Caco-2 (cell line): Measurements from ENCODE around the gene TRPC4. TPM values are rescaled to one million over a fixed set of nuclear protein-coding genes. Genes with fewer than 3 reads are reported as not detected.

Experiments used
- BruUV-seq: library from RNA; stranded (reverse); fragments of 400-500 nt; replicated peaks from 2 replicates; lab custom pipeline; 2021; lab: Mats Ljungman, UMichigan
- CTCF ChIA-PET: fragments of 300-600 bp; sonication (Branson Sonifier 250); formaldehyde crosslinking; loops from one replicate; lab custom pipeline; 2022; ENCODE audit warnings: antibody characterized with exemption; lab: Charles Lee
- POLR2A ChIA-PET: fragments of 300-600 bp; sonication (Branson Sonifier 250); formaldehyde crosslinking; loops from one replicate; lab custom pipeline; 2022; ENCODE audit warnings: antibody characterized with exemption; lab: Charles Lee
- DNase-seq, 2 experiments: peaks; one replicate each; pipeline versions ENCODE4 v3.0.0 to v3.0.0-alpha.2; 2020 to 2022
- H3K27me3 ChIP-seq: replicated peaks from 2 replicates; pipeline ENCODE4 v1.6.0; 2011; ENCODE audit warnings: low read length; ENCODE audit not compliant: control insufficient read depth, insufficient read depth
- H3K36me3 ChIP-seq: 2 replicates; pipeline ENCODE4 v1.5.1; 2011; ENCODE audit warnings: low read length; ENCODE audit not compliant: control insufficient read depth, insufficient read depth
- H3K4me1 ChIP-seq: fragments of 250-450 bp; sonication (Bioruptor Pico); 2 replicates; pipeline ENCODE4 v1.5.1; 2020; ENCODE audit warnings: mild to moderate bottlenecking
- H3K4me3 ChIP-seq: 2 replicates; pipeline ENCODE4 v1.5.1; 2011; ENCODE audit warnings: low read depth, mild to moderate bottlenecking, control low read depth, low read length
- H3K9me3 ChIP-seq: fragments of 250-450 bp; sonication (Bioruptor Pico); 2 replicates; pipeline ENCODE4 v1.5.1; 2020; ENCODE audit warnings: mild to moderate bottlenecking, moderate library complexity
- H3K27ac Mint-ChIP-seq: one replicate; pipeline ENCODE4 v1.8.0; 2022; ENCODE audit warnings: mixed read lengths; ENCODE audit not compliant: unreplicated experiment
- H3K27me3 Mint-ChIP-seq: one replicate; pipeline ENCODE4 v1.8.0; 2022; ENCODE audit warnings: mixed read lengths; ENCODE audit not compliant: insufficient read depth, unreplicated experiment
- H3K36me3 Mint-ChIP-seq: one replicate; pipeline ENCODE4 v1.8.0; 2022; ENCODE audit warnings: mild to moderate bottlenecking, mixed read lengths; ENCODE audit not compliant: insufficient read depth, unreplicated experiment
- H3K4me1 Mint-ChIP-seq: one replicate; pipeline ENCODE4 v1.8.0; 2022; ENCODE audit warnings: low read depth, mixed read lengths; ENCODE audit not compliant: unreplicated experiment
- H3K4me3 Mint-ChIP-seq: one replicate; pipeline ENCODE4 v1.8.0; 2022; ENCODE audit warnings: mild to moderate bottlenecking, moderate library complexity, mixed read lengths; ENCODE audit not compliant: unreplicated experiment
- H3K9me3 Mint-ChIP-seq: one replicate; pipeline ENCODE4 v1.8.0; 2022; ENCODE audit warnings: mixed read lengths; ENCODE audit not compliant: unreplicated experiment
- CTCF ChIP-seq, 2 experiments: fragments of 200-600 bp in 1 of 2; IDR thresholded peaks; 1 replicate in 1 of 2; 2 replicates in 1 of 2; pipeline versions ENCODE4 v1.5.1 to v1.8.0; 2011 to 2022; ENCODE audit warnings: antibody characterized with exemption in 1 of 2, control low read depth in 1 of 2, inconsistent platforms in 1 of 2, low read depth in 1 of 2, low read length in 1 of 2, mild to moderate bottlenecking in 1 of 2, moderate library complexity in 1 of 2; ENCODE audit not compliant: insufficient read depth in 1 of 2, severe bottlenecking in 1 of 2, unreplicated experiment in 1 of 2
- intact Hi-C: fragments of 100-400 bp; cut with micrococcal nuclease; formaldehyde crosslinking; loops from one replicate; pipeline ENCODE4 v1.10.0; 2022; ENCODE audit not compliant: unreplicated experiment
- total RNA-seq: library from RNA; stranded (reverse); gene quantifications from 2 replicates; pipeline ENCODE4 v1.2.3, GENCODE V29; 2022

The TRPC4 gene
- total RNA-seq, 1 experiment from 2014 or later, result not detected

GRCh38 chr13:37869506-37869755 is 141 bp downstream of the TRPC4 start:
- Histone ChIP-seq H3K9me3 (no peaks in the 10 kb centered on the region), H3K36me3 (no peaks in the 10 kb centered on the region), H3K4me3 (no peak overlapping the region), H3K27me3 (no peaks in the 10 kb centered on the region; the same call in 1 of the 2 replicates), H3K4me1 (no peaks in the 10 kb centered on the region)
- no TSS peak for BruUV-seq
- H3K27me3 Mint-ChIP-seq, result peaks cover 13% of the 10 kb centered on the region
- H3K4me3 Mint-ChIP-seq, result no peak overlapping the region
- TF ChIP-seq CTCF (IDR thresholded peaks at IDR 0.05; ENCODE audit: insufficient read depth in 1 of 2, low read depth in 1 of 2, low read length in 1 of 2, severe bottlenecking in 1 of 2, unreplicated experiment in 1 of 2), result no peak
- no peak overlapping the region for H3K27ac Mint-ChIP-seq
- H3K4me1 Mint-ChIP-seq, result no peaks in the 10 kb centered on the region
- ChIA-PET CTCF (no interaction called here), POLR2A (interaction anchor here (0.5 kb wide), 1 partner anchor 509 kb away, joined by 3 read pairs; no protein-coding TSS in a partner anchor)
- no peak for DNase-seq
- H3K9me3 Mint-ChIP-seq, result no peaks in the 10 kb centered on the region
- intact Hi-C loops, result no loop called here
- H3K36me3 Mint-ChIP-seq, result no peaks in the 10 kb centered on the region

GRCh38 chr13:37868691-37869505 is 674 bp downstream of the TRPC4 start:
- H3K27me3 ChIP-seq, result no peaks in the 10 kb centered on the region; the same call in 1 of the 2 replicates
- Mint-ChIP-seq H3K4me3 (no peak overlapping the region), H3K9me3 (no peaks in the 10 kb centered on the region), H3K36me3 (no peaks in the 10 kb centered on the region), H3K27ac (no peak overlapping the region), H3K4me1 (no peaks in the 10 kb centered on the region), H3K27me3 (peaks cover 13% of the 10 kb centered on the region)
- intact Hi-C loops, result no loop called here
- ChIA-PET POLR2A (interaction anchor here (0.5 kb wide), 1 partner anchor 510 kb away, joined by 3 read pairs; no protein-coding TSS in a partner anchor), CTCF (interaction anchor here (1.2 kb wide), 1 partner anchor 713 kb away, joined by 3 read pairs; no protein-coding TSS in a partner anchor)
- no peaks in the 10 kb centered on the region for H3K9me3 ChIP-seq
- H3K4me1 ChIP-seq, result no peaks in the 10 kb centered on the region
- no peak for TF ChIP-seq CTCF (IDR thresholded peaks at IDR 0.05; ENCODE audit: insufficient read depth in 1 of 2, low read depth in 1 of 2, low read length in 1 of 2, severe bottlenecking in 1 of 2, unreplicated experiment in 1 of 2)
- no peak for DNase-seq
- H3K4me3 ChIP-seq, result no peak overlapping the region
- BruUV-seq, result no TSS peak
- no peaks in the 10 kb centered on the region for H3K36me3 ChIP-seq

GRCh38 chr13:37863708-37864107 is 5.9 kb downstream of the TRPC4 start:
- H3K9me3 ChIP-seq, result no peaks in the 10 kb centered on the region
- no TSS peak for BruUV-seq
- no peaks in the 10 kb centered on the region for H3K4me1 Mint-ChIP-seq
- no peak overlapping the region for H3K4me3 Mint-ChIP-seq
- CTCF ChIA-PET, result no interaction called here
- no peaks in the 10 kb centered on the region for H3K27me3 Mint-ChIP-seq
- POLR2A ChIA-PET, result no interaction called here
- no peaks in the 10 kb centered on the region for H3K9me3 Mint-ChIP-seq
- no peak for TF ChIP-seq CTCF (IDR thresholded peaks at IDR 0.05; ENCODE audit: insufficient read depth in 1 of 2, low read depth in 1 of 2, low read length in 1 of 2, severe bottlenecking in 1 of 2, unreplicated experiment in 1 of 2)
- no peaks in the 10 kb centered on the region for H3K4me1 ChIP-seq
- no peaks in the 10 kb centered on the region for H3K36me3 ChIP-seq
- no peak overlapping the region for H3K27ac Mint-ChIP-seq
- intact Hi-C loops, result no loop called here
- no peak overlapping the region for H3K4me3 ChIP-seq
- DNase-seq, result no peak
- no peaks in the 10 kb centered on the region for H3K27me3 ChIP-seq
- no peaks in the 10 kb centered on the region for H3K36me3 Mint-ChIP-seq
